Loucy (cell line): Measurements from ENCODE around the gene NEK7.

Experiments used
- H2AFZ ChIP-seq: fragments of 200-600 bp; sonication (generic); 2 replicates; pipeline ENCODE4 v1.6.0; 2016; ENCODE audit warnings: antibody characterized with exemption, mild to moderate bottlenecking, low read length, moderate library complexity
- H3F3A ChIP-seq: fragments of 200-600 bp; 2 replicates; pipeline ENCODE4 v1.6.0; 2016; ENCODE audit warnings: antibody characterized with exemption, low read depth, mild to moderate bottlenecking
- H3K27me3 ChIP-seq: fragments of 200-600 bp; sonication (generic); 2 replicates; pipeline ENCODE4 v1.6.1; 2014; ENCODE audit warnings: low read length, mild to moderate bottlenecking; ENCODE audit not compliant: insufficient read depth, poor library complexity, severe bottlenecking
- H3K36me3 ChIP-seq: fragments of 200-600 bp; sonication (generic); 2 replicates; pipeline ENCODE4 v1.6.1; 2016; ENCODE audit warnings: low read length; ENCODE audit not compliant: insufficient read depth
- H3K4me1 ChIP-seq: fragments of 200-600 bp; sonication (generic); 2 replicates; pipeline ENCODE4 v1.5.1; 2014; ENCODE audit warnings: low read length, mild to moderate bottlenecking; ENCODE audit not compliant: insufficient read depth, poor library complexity, severe bottlenecking
- H3K4me2 ChIP-seq: fragments of 200-600 bp; sonication (generic); 2 replicates; pipeline ENCODE4 v1.6.0; 2014; ENCODE audit warnings: antibody characterized with exemption, low read length, low read depth, mild to moderate bottlenecking; ENCODE audit not compliant: poor library complexity, severe bottlenecking
- H3K4me3 ChIP-seq: fragments of 200-600 bp; sonication (generic); 2 replicates; pipeline ENCODE4 v1.5.1; 2014; ENCODE audit warnings: low read length, mild to moderate bottlenecking, mixed read lengths; ENCODE audit not compliant: poor library complexity, severe bottlenecking
- H3K79me2 ChIP-seq: fragments of 200-600 bp; sonication (generic); 2 replicates; pipeline ENCODE4 v1.6.1; 2014; ENCODE audit warnings: low read length; ENCODE audit not compliant: insufficient read depth
- H3K9ac ChIP-seq: fragments of 200-600 bp; sonication (generic); 2 replicates; pipeline ENCODE4 v1.6.0; 2014; ENCODE audit warnings: mild to moderate bottlenecking, low read depth, low read length, moderate library complexity; ENCODE audit not compliant: poor library complexity, severe bottlenecking
- H3K9me2 ChIP-seq: fragments of 200-600 bp; sonication (generic); replicated peaks from 2 replicates; pipeline ENCODE4 v1.6.1; 2016; ENCODE audit warnings: low read depth, low read length, mixed read lengths
- H3K9me3 ChIP-seq: fragments of 200-600 bp; sonication (generic); 2 replicates; pipeline ENCODE4 v1.6.1; 2014; ENCODE audit warnings: mild to moderate bottlenecking, antibody characterized with exemption, low read length, low read depth; ENCODE audit not compliant: insufficient read depth
- H4K20me1 ChIP-seq: fragments of 200-600 bp; sonication (generic); 2 replicates; pipeline ENCODE4 v1.6.0; 2014; ENCODE audit warnings: antibody characterized with exemption, low read length, mild to moderate bottlenecking; ENCODE audit not compliant: insufficient read depth, poor library complexity, severe bottlenecking
- EZH2phosphoT487 ChIP-seq: fragments of 200-600 bp; IDR thresholded peaks from 2 replicates; pipeline ENCODE4 v1.6.1; 2018; ENCODE audit warnings: antibody characterized with exemption, mild to moderate bottlenecking, moderate library complexity, borderline replicate concordance
- TF ChIP-seq, protein P1 (sequence below): fragments of 200-600 bp; sonication (generic); conservative IDR thresholded peaks from 2 replicates; pipeline ENCODE4 v1.5.1; 2014; ENCODE audit warnings: mild to moderate bottlenecking, antibody characterized with exemption, low read length

Gene NEK7

DNA sequence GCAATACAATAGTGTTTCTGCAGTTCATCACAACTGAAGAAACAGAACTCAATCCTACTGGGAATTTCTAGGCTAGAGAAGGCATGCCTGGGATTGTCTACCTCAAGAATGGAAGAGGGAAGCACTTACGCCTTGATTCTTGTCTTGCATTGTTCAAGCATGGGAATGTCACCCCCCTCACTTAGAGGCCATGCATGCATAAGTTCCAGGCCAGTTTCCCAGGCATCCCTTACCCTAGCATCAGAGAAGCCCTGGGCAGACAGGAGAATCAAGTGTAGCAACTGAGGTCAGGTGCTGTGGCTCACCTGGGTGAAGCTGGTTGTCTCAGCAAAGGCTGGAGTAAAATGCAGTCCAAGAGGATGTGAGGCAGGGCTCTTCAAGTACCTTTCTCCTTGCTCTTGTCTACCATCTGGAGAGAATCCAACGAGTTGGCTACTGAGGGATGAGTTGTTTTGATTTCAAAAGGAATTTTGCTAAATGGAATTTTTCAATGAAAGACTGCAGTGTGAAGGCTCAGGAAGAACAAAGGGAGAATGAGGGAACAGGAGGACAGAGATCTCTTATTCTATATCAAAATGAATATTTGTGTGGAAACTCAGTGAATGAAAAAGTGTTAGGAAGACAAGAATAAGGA, 174.3 kb downstream of the NEK7 start:
- Histone ChIP-seq H4K20me1 (no peaks in the 10 kb centered on the region), H3K9me3 (no peaks in the 10 kb centered on the region; the same call in 1 of the 2 replicates), H3K79me2 (no peaks in the 10 kb centered on the region), H3K36me3 (no peaks in the 10 kb centered on the region), H3F3A (no peaks in the 10 kb centered on the region), H2AFZ (no peak overlapping the region), H3K4me1 (no peaks in the 10 kb centered on the region), H3K4me2 (no peak overlapping the region), H3K4me3 (no peak overlapping the region), H3K27me3 (no peaks in the 10 kb centered on the region), H3K9ac (no peak overlapping the region), H3K9me2 (no peaks in the 10 kb centered on the region)
- TF ChIP-seq, protein P1, sequence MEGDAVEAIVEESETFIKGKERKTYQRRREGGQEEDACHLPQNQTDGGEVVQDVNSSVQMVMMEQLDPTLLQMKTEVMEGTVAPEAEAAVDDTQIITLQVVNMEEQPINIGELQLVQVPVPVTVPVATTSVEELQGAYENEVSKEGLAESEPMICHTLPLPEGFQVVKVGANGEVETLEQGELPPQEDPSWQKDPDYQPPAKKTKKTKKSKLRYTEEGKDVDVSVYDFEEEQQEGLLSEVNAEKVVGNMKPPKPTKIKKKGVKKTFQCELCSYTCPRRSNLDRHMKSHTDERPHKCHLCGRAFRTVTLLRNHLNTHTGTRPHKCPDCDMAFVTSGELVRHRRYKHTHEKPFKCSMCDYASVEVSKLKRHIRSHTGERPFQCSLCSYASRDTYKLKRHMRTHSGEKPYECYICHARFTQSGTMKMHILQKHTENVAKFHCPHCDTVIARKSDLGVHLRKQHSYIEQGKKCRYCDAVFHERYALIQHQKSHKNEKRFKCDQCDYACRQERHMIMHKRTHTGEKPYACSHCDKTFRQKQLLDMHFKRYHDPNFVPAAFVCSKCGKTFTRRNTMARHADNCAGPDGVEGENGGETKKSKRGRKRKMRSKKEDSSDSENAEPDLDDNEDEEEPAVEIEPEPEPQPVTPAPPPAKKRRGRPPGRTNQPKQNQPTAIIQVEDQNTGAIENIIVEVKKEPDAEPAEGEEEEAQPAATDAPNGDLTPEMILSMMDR, result no peak
- TF ChIP-seq EZH2phosphoT487, result no peak

DNA sequence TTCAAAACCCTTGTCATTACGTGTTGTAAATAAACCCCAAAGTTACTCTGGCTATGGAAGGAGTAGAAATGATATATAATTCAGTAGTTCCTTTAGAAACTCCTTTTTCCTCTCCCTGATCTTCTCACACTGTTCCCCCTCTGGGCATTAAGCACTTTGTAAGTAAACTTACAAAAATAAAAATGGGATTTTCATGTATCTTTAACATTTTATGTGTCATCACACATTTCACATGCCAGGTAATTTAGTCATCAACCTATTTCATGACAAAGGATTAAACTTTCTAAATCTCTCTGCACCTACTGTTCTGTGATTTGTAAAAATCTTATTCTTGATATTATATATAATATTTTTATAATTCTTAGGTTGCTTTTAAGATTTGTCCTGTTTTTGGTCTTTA, 176.9 kb downstream of the NEK7 start:
- Histone ChIP-seq H3F3A (no peaks in the 10 kb centered on the region), H3K9ac (no peak overlapping the region), H3K79me2 (no peaks in the 10 kb centered on the region), H3K36me3 (no peaks in the 10 kb centered on the region), H3K9me2 (no peaks in the 10 kb centered on the region), H4K20me1 (no peaks in the 10 kb centered on the region), H3K4me2 (no peak overlapping the region), H3K27me3 (no peaks in the 10 kb centered on the region), H3K4me1 (no peaks in the 10 kb centered on the region), H3K9me3 (peaks cover 4% of the 10 kb centered on the region), H2AFZ (no peak overlapping the region), H3K4me3 (no peak overlapping the region)
- no peak for TF ChIP-seq EZH2phosphoT487
- TF ChIP-seq, protein P1, result no peak

DNA sequence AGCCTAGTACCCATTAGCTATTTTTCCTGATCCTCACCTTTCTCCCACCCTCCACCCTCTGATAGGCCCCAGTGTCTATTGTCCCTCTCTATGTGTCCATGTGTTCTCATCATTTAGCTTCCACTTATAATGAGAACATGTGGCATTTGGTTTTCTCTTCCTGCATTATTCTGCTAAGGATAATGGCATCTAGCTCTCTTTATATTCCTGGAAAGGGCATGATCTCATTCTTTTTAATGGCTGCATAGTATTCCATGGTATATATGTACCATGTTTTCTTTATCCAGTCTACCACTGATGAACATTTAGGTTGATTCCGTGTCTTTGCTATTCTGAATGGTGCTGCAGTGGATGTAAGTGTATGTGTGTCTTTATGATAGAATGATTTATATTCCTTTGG, 178.9 kb downstream of the NEK7 start:
- peaks cover 9% of the 10 kb centered on the region for H3K4me1 ChIP-seq
- no peaks in the 10 kb centered on the region for H3F3A ChIP-seq
- no peaks in the 10 kb centered on the region for H4K20me1 ChIP-seq
- no peak overlapping the region for H3K4me2 ChIP-seq
- H3K36me3 ChIP-seq, result no peaks in the 10 kb centered on the region
- no peak overlapping the region for H3K4me3 ChIP-seq
- no peak overlapping the region for H2AFZ ChIP-seq
- peaks cover 4% of the 10 kb centered on the region for H3K9me3 ChIP-seq
- no peaks in the 10 kb centered on the region for H3K79me2 ChIP-seq
- no peak for TF ChIP-seq EZH2phosphoT487
- TF ChIP-seq, protein P1, result no peak
- H3K27me3 ChIP-seq, result no peaks in the 10 kb centered on the region
- no peaks in the 10 kb centered on the region for H3K9me2 ChIP-seq
- no peak overlapping the region for H3K9ac ChIP-seq
